Activated T-cell treated with anti-CD3 and anti-CD28 coated beads for 1 hour (primary cell): ENCODE data around the gene PPP5C.
A peak's percentile ranks its signal among the peaks of the same experiment; 100 is the strongest.
"Not testable (repeated sequence)": the region's sequence is repeated elsewhere in the genome, so short reads cannot be mapped to it uniquely, and the experiment has no call there.

Experiments used
- DNase-seq: peaks from one replicate; pipeline ENCODE4 v3.0.0-alpha.2; 2020; ENCODE audit warnings: low read depth

Gene PPP5C

DNA sequence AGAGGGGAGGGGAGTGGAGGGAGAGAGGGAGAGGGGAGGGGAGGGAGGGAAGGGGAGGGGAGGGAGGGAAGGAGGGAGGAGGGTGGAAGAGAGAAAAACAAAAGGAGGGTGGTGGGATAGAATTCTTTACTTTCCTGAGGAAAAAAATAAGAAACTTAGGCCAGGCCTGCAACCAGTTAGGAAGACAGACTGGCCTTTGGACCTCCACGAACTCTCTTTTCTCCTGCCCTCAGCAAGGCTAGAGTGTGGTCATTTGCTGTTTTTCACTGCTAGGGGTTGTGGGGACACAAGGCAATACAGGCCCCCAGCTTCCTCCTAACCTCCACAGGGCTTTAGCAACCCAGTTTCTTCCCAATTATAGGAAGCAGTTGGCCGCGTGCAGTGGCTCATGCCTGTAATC is 62.3 kb downstream of the PPP5C start:
- DNase-seq: no peak

DNA sequence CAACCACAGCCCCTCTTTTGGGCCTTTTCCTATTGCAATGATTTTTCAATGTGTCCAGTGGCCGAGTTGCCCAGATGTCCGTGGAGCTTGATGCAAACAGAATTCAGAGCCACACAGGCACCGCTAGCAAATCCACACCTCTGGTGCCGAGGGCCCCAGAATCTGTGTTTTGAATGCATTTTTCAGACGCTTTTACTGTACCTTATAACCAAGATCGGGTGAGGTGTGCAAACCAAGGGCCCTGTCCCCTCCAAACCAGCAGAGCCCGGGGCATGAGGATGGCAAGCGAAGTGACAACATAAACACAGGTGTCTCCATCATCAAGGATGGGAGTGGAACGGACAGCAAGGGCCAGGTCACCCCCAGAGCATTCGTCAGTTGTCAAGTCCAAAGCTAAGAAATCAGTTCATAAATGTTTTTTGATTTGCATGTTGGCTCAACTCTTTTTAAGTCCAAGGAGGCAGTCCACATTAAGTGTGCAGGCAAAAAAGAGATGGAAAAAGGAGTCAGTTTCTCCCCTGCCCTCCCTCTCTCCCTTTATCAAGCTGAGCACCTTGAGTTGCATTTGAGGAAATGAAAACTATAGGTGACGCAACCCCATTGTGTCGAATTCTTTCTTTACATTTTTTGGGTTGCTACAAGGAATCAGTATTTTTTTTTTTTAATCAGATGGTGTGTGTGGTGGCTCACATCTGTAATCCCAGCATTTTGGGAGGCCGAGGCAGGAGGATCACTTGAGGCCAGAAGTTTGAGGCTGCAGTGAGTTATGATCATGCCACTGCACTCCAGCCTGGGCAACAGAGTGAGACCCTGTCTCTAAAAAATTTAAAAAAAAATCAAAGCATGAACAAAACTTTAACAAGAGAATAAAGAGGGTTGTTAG is 63.6 kb downstream of the PPP5C start:
- no peak for DNase-seq

DNA sequence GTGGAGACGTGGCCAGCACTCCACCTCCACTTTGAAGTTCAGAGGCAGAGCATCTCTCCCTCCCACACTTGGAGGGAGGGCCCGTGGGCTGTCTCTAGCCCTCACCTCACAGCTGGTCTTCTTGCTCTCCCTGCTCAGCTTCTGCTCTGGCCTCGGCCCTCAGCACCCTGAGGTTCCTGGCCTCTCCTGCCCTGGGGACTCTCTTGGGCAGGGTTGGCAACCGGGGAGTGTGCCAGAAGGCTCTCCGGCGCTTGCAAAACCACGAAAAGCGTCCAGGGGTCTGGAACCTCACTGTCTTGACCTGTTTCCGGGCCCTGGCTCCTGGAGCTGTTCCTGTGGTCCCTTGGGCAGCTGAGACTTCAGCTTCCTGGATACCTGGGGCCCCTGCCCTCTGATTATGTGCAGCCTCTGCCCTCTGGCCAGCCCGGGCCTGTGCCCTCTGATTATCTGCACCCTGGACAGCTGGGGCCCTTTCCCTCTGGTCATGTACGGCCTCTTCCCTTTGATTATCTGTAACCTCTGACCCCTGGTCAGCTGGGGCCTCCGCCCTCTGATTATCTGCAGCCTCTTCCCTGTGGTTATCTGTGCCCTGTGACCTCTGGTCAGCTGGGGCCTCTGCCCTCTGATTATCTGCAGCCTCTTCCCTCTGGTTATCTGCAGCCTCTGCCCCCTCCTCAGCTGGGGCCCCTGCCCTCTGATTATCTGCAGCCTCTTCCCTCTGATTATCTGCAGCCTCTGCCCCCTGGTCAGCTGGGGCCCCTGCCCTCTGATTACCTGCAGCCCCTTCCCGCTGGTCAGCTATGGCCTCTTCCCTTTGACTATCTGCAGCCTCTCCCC is 64.4 kb downstream of the PPP5C start:
- DNase-seq: no peak

DNA sequence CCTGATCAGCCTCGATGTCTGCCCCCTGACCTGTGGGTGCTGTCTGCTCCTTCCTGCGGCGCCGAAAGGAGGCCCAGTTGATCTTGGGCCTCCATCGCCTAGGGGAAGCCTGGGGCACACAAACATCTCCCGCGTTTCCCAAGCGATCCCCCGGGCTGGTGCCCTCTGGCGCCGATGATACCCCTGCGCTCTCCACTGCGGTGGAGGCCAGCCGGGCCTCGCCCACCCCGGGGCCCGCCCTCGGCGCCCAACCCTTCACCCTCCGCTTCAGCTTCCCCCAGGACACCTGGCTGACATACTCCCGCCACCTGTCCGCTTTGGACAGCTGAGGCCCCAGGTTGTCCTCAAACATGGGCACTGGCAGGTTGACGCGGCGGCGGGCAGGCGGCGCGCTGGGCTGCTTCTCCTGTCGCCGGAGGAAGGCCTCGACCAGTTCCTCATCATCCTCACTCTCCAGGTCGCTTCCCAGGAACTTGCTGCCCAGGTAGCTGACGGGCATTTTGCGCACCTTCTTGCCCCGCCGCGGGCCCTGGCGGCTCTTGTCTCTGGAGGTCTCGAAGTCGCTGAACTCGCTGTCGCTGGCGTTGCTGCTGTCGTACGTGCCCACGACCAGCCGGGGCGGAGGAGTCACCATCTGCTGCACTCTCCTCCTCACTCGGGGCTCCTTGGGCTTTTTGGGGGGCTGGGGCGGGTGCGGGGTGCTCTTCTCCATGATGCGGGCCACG is 65.2 kb downstream of the PPP5C start:
- DNase-seq: no peak

DNA sequence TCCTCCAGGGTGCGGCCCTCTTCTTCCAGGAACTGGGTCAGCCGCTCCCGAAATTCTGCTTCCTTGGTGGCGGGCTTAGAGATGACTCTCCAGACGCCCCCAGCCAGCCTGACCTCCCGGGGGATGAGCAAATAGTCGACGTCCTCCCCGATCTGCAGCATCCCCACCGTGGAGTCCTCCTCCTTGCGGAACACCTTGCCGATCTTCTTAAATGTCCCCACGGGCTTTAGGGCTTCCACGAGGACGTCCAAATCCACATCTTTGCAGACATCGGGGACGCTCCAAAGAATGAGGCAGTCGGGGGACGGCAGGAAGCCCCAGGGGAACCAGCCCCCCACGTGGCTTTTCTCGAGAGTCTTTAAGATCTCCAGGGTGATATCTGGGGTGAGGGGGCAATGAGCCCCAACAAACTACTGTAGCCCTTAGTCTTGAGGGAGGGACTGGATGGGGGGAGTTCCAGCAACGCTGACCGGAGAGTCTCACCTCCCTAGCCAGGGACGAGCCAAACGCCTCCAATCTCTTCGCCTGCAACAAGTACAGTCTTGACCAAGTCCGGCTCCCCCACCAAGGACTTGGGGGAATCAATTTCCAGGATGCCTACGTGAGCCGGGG is 65.9 kb downstream of the PPP5C start:
- DNase-seq: no peak

DNA sequence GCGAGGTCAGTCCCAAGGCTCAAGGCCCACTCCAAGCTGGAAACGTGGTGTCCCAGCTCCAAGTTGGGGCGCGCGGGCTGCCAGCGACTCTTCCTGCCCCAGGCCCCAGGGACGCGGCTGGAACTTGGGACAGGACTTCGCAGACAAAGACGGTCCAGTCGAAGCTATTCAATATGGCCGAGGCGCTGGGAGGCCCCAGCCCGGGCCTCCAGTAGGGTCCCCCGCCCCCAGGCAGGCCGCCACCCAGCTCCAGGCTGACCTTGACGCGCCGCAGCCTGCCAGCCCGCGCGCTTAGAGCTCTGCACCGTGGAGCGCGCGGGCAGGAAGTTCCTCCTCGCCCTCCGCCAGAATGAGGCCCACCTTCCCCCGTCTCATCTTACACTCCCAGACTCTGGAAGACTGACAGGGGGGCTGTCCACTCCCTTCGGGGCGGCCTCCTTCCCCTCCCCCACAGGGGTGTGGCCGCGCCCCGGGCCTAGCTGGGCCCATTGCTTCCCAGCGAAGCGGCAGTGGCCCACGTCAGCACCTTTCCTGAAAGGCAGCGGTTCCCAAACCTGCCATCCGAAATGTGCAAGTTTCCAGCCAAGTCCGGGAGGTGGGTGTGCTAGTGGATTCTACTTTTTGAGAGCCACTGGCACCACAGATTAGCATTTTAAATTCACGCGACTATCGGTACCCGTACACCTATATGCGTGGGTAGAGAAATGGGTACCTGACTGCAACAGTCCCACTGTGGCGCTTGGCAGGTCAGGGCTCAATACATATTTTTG is 66.6 kb downstream of the PPP5C start, which contains the start of gene CCDC8:
CCDC8 (minus strand) TSS at position 303 of the 770 bp plus-strand sequence. CDS start 754 bp downstream, outside the sequence.
- DNase-seq: no peak

DNA sequence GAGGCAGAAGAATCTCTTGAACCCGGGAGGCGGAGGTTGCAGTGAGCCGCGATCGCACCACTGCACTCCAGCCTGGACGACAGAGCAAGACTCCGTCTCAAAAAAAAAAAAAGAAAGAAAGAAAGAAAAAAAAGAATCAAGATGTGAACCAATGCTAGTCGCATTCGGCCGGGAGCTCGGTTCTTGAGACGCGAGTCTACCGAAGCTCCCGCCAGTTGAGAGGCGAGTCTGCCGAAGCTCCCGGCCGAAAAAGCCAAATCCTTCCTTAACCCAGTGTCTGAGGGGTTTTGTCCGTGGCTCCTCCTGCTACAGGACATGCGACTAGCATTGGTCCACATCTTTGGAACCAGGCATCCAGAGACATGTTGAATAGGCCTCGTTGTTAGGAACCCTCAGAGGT is 68.0 kb downstream of the PPP5C start:
- not testable (repeated sequence) for DNase-seq

DNA sequence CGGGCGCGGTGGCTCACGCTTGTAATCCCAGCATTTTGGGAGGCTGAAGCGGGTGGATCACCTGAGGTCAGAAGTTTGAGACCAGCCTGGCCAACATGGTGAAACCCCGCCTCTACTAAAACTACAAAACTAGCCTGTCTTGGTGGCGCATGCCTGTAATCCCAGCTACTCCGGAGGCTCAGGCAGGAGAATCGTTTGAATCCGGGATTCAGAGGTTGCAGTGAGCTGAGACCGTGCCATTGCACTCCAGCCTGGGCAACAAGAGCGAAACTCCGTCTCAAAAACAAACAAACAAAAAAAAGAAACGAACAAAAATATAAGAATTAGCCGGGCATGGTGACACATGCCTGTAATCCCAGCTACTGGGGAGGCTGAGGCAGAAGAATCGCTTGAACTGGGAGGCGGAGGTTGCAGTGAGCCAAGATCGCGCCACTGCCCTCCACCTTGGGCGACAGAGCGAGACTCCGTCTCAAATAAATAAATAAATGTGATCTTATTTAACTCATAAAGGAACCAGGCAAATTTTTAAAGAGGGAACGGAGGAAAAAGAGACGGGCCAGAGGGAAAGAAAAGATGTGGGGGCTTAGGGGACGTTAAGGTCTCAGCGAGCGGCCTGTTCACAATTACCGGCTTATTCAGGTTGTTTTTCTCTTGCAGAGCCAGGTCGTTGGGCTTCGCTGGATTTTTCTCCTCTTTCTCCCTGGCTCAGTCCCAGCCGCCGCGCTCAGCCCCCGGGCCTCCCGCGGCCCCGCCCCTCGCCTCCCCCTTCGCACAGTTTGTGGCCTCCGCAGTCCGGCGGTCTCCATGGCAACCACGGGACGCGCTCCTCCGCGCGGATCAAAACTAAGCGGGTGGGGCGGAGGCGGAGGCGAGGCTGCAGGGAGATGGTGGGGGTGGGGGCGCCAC is 69.2 kb downstream of the PPP5C start:
- DNase-seq: not testable (repeated sequence)

DNA sequence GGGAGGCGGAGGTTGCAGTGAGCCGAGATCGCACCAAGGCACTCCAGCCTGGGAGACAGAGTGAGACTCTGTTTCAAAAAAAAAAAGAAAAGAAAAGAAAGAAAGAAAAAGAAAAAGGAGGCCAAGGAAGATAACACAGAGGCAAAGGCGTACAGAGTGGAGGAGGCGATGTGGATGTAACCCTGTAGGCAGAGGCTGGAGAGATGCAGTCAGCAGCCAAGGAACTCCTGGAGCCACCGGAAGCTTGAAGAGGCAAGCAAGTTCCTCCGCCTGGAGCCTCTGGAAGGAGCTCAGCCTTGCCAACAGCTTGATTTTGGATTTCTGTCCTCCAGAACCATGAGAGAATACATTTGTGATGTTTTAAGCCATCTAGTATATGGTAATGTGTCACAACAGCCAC is 73.2 kb downstream of the PPP5C start:
- DNase-seq: no peak

DNA sequence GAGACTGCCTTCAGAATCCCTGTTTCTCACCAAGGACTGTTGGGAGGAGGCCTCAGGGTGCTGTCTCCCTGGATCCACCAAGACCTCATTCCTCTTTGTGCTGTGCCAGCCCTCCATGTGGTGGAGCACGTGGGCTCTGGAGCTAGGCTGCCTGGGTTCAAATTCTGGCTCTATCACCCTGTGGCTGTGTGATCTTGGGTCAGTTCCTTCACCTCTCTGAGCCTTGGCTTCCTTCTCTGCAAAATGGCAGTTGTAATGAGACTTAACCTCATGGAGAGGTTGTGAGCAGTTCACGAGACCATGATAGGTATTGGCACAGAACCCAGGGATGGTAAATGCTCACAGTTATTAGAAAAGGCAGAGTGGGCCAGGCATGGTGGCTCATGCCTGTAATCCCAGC is 75.5 kb downstream of the PPP5C start:
- no peak for DNase-seq

DNA sequence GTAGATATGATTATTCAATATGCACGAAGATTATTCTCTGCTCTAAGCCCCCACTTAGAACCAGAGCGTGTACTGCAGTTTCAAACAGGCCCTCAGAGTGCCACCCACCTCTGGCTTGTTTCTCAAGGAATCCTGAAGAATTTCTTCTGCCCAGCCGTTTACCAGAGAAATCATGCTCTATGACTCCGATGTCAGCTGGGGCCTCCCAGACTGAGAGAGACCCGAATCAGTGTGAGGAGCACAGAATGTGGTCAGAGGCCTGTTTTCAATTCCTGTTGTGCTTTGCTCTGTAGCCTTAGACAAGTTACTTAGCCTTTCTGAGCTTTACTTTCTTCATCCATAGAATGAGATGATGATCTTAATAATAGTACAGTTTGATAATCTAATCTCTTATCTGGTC is 76.3 kb downstream of the PPP5C start:
- DNase-seq: no peak

DNA sequence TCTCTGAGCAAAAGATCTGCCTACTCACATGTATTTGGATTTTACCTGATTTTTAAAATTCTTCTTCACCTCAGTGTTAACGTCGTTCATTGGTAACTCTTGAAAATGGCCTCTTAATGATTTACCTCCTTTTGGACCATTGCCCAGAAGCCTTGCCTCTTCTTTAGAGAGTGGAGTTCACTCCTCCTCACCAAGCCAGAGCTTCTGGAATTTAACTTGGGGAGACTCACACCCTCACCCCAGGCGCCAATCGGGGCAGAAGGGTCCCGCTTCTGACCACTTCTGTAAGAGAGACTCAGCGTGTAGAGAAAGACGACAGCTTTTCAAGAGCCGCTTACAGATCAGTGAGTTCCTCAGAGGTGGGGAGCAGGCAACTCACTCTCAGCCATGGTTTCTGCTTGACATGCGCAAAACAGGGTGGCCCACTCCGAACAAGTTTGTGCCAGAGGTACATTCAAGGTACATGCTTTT is 79.2 kb downstream of the PPP5C start:
- DNase-seq: no peak

DNA sequence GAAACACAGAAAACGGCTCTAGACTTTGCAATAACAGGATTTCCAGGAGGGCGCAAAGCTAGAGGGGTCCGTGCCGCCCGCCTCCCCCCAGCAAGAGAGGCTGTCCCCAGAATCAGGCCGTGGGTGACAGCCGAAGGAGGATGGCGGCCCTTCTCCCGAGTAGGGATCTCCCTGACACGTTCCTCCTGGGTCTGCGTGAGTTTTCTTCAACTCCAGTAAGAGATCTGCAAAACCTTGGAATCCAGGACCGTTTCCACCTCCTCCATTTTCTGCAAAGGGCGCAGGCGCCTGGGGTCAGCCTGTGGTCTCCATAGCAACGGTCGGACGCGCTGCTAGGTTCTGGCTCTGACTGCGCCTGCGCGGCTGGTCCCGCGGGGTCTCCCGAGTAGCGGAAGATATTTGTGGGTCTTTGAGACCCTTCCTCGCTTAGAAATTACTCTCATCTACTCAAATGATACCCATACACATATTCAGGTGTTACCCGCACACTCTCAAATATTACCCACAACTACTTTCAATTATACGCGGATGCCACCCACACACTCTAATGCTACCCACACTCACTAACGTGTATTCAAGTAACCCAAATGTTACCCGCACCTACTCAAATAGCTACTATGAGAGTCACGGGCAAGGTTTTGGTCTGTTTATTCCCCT is 79.7 kb downstream of the PPP5C start:
- DNase-seq: no peak

DNA sequence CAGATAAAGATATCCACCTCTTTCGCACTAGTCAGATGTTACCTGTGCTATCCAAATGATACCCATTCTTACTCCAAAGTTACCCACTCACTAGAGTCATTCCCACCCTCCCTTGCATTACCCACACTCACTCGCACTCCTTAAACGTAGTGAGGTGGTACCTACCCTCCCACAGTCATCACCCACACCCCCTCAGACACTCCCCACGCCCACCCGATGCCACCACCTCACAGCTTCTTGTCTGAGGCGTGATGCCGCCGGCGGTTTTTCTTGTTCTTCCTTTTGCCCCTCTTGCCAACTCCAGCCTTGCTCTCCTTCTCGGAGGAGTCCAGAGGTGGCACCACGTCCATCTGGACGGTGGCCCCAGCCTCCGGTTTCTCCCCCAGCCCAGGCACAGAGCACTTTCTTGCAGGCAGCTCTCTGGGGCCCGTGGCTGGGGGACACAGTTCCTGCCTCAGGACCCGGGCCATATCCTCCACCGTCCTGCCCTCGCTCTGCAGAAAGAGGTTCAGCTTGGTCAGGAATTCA is 80.7 kb downstream of the PPP5C start:
- no peak for DNase-seq

DNA sequence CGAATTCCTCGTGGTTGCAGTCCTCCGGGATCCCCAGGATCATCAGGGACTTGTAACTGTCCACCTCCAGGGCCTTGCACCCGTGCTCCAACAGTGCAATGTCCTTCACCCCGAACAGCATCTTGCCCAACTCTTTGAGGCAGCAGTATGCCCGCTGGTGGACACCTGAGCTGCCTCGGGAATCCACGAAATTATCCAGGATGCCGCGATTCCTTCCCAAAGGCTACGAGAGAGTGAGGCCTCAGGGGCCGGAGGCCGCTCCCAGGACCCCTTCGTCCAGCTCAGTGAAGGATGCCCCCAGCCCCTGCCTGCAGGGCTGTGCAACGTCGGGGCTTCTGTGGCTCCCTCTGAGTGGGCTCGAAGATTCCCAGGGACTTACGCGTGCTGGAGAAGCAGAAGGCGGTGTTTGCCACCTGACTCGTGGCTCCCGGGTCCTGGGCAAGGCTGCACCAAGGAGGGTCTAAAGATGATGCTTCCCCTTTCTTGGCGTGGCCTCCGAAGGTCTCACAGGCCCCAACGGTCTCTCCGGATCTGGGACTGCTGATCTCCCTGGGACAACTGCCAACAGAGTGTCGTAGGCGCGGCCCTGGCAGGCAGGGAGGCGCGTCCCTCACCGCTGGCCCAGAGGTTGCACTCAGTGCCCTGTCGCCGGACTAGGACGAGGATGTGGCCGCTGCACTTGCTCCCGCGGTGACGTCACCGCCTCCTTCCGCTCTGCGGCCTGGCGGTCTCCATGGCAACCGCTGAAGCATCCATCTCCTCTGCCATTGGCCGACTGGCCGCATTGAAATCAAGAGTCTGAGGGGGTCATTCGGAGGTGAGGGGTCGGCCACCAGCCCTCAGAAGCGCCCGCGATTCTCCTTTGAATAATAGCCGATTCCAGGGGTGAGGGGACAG is 81.6 kb downstream of the PPP5C start, which contains the start of gene PNMA8C:
PNMA8C (minus strand) TSS at position 698 of the 897 bp plus-strand sequence; CDS start at position 121, 577 bp downstream.
- peak; percentile 21 for DNase-seq

DNA sequence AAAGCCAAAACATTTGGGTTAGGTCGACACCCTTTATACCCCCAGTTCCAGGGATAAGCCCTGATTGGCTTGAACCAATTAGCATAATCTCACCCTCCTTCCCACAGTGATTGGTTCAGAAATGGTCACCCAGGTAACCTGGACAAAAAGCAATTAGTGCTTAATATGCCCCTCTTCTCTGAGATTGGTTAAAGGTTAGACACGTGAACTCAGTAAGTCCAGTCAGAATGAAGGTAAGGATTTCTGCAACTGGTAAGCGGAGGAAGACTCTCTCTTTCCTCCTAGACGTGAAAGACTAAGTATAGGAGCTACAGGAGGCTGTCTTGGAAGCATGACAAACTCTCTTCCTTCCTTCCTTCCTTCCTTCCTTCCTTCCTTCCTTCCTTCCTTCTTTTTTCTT is 83.1 kb downstream of the PPP5C start:
- no peak for DNase-seq

DNA sequence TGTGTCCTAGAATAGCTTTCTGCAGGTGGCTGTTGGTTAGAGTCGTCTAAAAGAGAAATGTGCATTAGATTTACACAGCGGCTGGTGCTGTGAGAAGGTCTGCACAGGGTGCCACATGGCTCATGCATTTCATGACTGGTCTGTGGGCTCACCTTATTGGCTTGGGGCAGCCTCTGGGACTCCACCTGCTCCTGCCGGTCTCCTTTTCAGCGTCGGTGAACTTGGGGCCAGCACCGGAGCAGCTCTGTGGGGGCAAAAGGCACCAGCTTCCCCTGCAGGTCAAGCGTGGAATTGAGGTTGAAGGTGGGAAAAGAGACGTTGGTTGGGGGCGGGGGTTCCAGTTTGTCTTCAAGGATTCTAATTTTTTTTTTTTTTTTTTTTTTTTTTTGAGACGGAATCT is 84.9 kb downstream of the PPP5C start:
- DNase-seq: no peak

DNA sequence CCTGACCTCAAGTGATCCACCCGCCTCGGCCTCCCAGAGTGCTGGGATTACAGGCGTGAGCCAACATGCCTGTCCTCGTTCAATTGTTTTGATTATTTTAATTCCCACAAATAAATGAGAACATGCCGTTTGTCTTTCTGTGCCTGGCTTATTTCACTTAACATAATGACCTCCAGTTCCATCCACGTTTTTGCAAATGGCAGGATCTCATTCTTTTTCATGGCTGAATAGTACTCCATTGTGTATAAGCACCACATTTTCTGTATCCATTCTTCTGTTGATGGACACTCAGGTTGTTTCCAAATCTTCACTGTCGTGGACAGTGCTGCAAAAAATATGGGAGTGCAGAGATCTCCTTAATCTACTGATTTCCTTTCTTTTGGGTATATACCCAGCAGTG is 86.6 kb downstream of the PPP5C start:
- not testable (repeated sequence) for DNase-seq
